Brain microvascular endothelial cell (primary cell): ENCODE measurements around the gene MYO6.
"Not testable (repeated sequence)": the region's sequence is repeated elsewhere in the genome, so short reads cannot be mapped to it uniquely, and the experiment has no call there.

Source experiments
- DNase-seq: peaks from one replicate; pipeline ENCODE4 v3.0.0-alpha.2; 2020
- H3K27ac ChIP-seq: fragments of 250-450 bp; sonication (Bioruptor Pico); 2 replicates; pipeline ENCODE4 v1.5.1; 2020; ENCODE audit warnings: mild to moderate bottlenecking, moderate library complexity
- H3K27me3 ChIP-seq: fragments of 250-450 bp; sonication (Bioruptor Pico); replicated peaks from 2 replicates; pipeline ENCODE4 v1.5.1; 2020; ENCODE audit warnings: mild to moderate bottlenecking
- H3K36me3 ChIP-seq: fragments of 250-450 bp; sonication (Bioruptor Pico); replicated peaks from 2 replicates; pipeline ENCODE4 v1.5.1; 2020; ENCODE audit warnings: mild to moderate bottlenecking
- H3K4me3 ChIP-seq: 2 replicates; pipeline ENCODE4 v1.5.1; 2011; ENCODE audit warnings: low read depth, mild to moderate bottlenecking, control low read depth, low read length, moderate library complexity
- CTCF ChIP-seq: IDR thresholded peaks from 2 replicates; pipeline ENCODE4 v1.5.1; 2011; ENCODE audit warnings: low read depth, mild to moderate bottlenecking, moderate library complexity, low read length, control low read depth, inconsistent platforms; ENCODE audit errors: missing control alignments
- in situ Hi-C: cut with HindIII; loops from 2 replicates; pipeline ENCODE4 v1.10.0; 2017; ENCODE audit warnings: low sequenced_read_pairs, low pct_ligation_motif_present

MYO6 gene

DNA sequence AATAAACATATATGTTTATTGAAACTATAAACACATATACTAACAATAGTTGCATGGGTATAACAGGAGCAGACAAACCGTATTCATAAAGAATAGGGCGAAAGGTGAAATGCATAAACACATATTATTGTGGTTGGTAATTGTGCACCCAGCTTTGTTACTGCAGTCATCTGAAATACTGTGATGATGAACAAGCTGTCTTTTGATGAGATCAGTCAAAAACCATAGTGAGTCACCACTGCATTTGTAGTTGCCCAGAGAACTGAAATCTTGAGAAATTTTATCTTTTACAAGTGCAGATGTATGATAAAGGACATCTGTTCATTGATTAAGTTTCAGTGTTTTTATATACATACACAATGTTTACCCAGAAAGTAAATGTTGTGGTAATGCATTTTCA lies 133.7 kb downstream of the MYO6 start:
- Histone ChIP-seq H3K27me3 (no peaks in the 10 kb centered on the region), H3K36me3 (no peaks in the 10 kb centered on the region), H3K4me3 (no peak overlapping the region), H3K27ac (peak overlapping the region; percentile 47)
- no peak for TF ChIP-seq CTCF
- in situ Hi-C loops, result no loop called here
- DNase-seq, result peak; percentile 88

GRCh38 chr6:75884822-75885221 lies 135.8 kb downstream of the MYO6 start:
- Histone ChIP-seq H3K27me3 (no peaks in the 10 kb centered on the region), H3K4me3 (no peak overlapping the region), H3K27ac (no peak overlapping the region), H3K36me3 (no peaks in the 10 kb centered on the region)
- in situ Hi-C loops, result no loop called here
- no peak for TF ChIP-seq CTCF
- no peak for DNase-seq

DNA sequence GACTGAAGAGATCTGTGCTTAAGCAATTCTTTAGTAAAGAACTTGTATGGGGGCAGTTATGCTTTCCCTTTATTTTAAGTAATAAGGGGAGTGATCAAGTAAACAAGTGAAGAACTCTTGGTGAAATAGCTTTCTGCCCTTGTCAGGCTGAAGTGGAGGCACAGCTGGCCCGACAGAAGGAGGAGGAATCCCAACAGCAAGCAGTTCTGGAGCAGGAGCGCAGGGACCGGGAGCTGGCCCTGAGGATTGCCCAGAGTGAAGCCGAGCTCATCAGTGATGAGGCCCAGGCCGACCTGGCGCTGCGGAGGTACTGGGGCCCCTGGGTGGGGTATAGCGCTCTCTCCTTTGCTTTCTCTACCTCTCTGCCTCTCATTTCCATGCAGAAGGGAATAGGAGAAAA lies 143.3 kb downstream of the MYO6 start:
- no peak for DNase-seq
- Histone ChIP-seq H3K27ac (no peak overlapping the region), H3K27me3 (no peaks in the 10 kb centered on the region), H3K36me3 (peaks cover 2% of the 10 kb centered on the region), H3K4me3 (no peak overlapping the region)
- in situ Hi-C loops, result no loop called here
- no peak for TF ChIP-seq CTCF

GRCh38 chr6:75893058-75893775 lies 144.2 kb downstream of the MYO6 start:
- H3K27me3 ChIP-seq, result no peaks in the 10 kb centered on the region
- DNase-seq, result peak; percentile 40
- peak; percentile 46 for TF ChIP-seq CTCF
- H3K36me3 ChIP-seq, result peaks cover 2% of the 10 kb centered on the region
- in situ Hi-C loops, result no loop called here
- H3K27ac ChIP-seq, result no peak overlapping the region
- no peak overlapping the region for H3K4me3 ChIP-seq

DNA sequence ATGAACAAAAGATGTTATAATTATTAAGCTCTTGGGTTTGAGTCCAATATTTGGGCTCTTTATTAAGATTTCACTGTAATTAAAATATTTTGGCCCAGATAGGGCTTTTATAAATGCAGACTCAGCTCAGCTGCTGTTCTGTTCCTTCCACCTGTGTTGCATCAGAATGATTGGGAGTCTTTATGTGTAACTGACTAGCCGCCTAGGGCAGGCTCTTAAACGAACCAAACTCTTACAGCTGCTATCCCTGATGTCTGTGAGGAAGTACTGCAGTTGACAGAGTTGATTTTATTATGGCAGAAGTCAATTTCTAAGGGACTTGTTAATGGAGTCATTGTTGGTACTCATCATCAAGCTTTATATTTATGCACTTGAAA lies 144.7 kb downstream of the MYO6 start:
- DNase-seq, result no peak
- H3K27ac ChIP-seq, result no peak overlapping the region
- no peaks in the 10 kb centered on the region for H3K27me3 ChIP-seq
- TF ChIP-seq CTCF, result no peak
- in situ Hi-C loops, result no loop called here
- H3K36me3 ChIP-seq, result peaks cover 2% of the 10 kb centered on the region
- no peak overlapping the region for H3K4me3 ChIP-seq

DNA sequence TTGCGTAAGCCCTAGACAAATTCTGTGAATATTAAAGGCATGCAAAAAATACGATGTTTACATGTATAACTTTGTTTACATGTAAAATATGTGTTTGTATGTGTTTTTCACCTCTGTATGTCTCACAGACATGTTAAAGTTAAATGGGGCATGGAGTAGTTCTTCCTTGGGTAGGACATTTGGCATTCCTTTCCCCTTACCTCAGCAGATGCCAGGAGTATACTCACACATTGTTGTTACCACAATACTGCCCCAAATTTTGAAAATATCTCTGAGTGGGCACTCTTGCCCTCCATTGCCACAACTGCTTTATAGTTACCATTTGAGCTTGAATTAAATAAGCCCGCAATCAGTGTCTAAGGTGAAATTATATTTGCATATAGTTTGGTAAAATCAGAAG lies 147.5 kb downstream of the MYO6 start:
- Histone ChIP-seq H3K4me3 (no peak overlapping the region), H3K36me3 (peaks cover 2% of the 10 kb centered on the region), H3K27ac (no peak overlapping the region), H3K27me3 (no peaks in the 10 kb centered on the region)
- no peak for TF ChIP-seq CTCF
- DNase-seq, result no peak
- in situ Hi-C loops, result no loop called here

DNA sequence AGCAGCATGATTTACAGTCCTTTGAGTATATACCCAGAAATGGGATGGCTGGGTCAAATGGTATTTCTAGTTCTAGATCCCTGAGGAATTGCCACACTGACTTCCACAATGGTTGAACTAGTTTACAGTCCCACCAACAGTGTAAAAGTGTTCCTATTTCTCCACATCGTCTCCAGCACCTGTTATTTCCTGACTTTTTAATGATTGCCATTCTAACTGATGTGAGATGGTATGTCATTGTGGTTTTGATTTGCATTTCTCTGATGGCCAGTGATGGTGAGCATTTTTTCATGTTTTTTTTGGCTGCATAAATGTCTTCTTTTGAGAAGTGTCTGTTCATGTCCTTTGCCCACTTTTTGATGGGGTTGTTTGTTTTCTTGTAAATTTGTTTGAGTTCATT lies 151.2 kb downstream of the MYO6 start:
- in situ Hi-C loops, H3K36me3 ChIP-seq, DNase-seq, H3K27ac ChIP-seq, H3K27me3 ChIP-seq, H3K4me3 ChIP-seq: not testable (repeated sequence)

GRCh38 chr6:75905129-75905528 lies 156.1 kb downstream of the MYO6 start:
- in situ Hi-C loops, H3K36me3 ChIP-seq, DNase-seq: not testable (repeated sequence)

More at GRCh38 chr6:75905129-75905528, 156.1 kb downstream of the MYO6 start:
- H3K27me3 ChIP-seq, H3K27ac ChIP-seq, H3K4me3 ChIP-seq: not testable (repeated sequence)
